Osteocyte (in vitro differentiated cells): ENCODE measurements around the gene SDF4. TPM values are rescaled to one million over a fixed set of nuclear protein-coding genes. Genes with fewer than 3 reads are reported as not detected.
A peak's percentile ranks its signal among the peaks of the same experiment; 100 is the strongest.

Source experiments
- DNase-seq: peaks from one replicate; pipeline ENCODE4 v3.0.0; 2021; ENCODE audit warnings: mixed read lengths; ENCODE audit not compliant: unreplicated experiment; ENCODE audit errors: extremely low spot score
- H3K27ac Mint-ChIP-seq: one replicate; pipeline ENCODE4 v1.8.0; 2021; ENCODE audit warnings: mild to moderate bottlenecking, mixed read lengths; ENCODE audit not compliant: unreplicated experiment
- H3K27me3 Mint-ChIP-seq: one replicate; pipeline ENCODE4 v1.8.0; 2021; ENCODE audit warnings: mixed read lengths; ENCODE audit not compliant: unreplicated experiment
- H3K36me3 Mint-ChIP-seq: one replicate; pipeline ENCODE4 v1.8.0; 2021; ENCODE audit warnings: mixed read lengths; ENCODE audit not compliant: unreplicated experiment
- H3K4me1 Mint-ChIP-seq: one replicate; pipeline ENCODE4 v1.8.0; 2021; ENCODE audit warnings: mixed read lengths; ENCODE audit not compliant: unreplicated experiment
- H3K4me3 Mint-ChIP-seq: one replicate; pipeline ENCODE4 v1.8.0; 2021; ENCODE audit warnings: mild to moderate bottlenecking, moderate library complexity, mixed read lengths; ENCODE audit not compliant: unreplicated experiment
- H3K9me3 Mint-ChIP-seq: one replicate; pipeline ENCODE4 v1.8.0; 2021; ENCODE audit warnings: mixed read lengths; ENCODE audit not compliant: unreplicated experiment
- CTCF ChIP-seq: fragments of 200-600 bp; sonication (generic); IDR thresholded peaks from 2 replicates; pipeline ENCODE4 v1.5.0; 2021; ENCODE audit warnings: antibody characterized with exemption, mild to moderate bottlenecking, moderate library complexity
- total RNA-seq: library from RNA; stranded (reverse); gene quantifications from 2 replicates; pipeline ENCODE4 v1.2.1, GENCODE V29; 2021

SDF4 gene
- total RNA-seq, 1 donor from 2014 or later: 196 TPM

- Mint-ChIP-seq H3K27me3 (no peaks in the 10 kb centered on the region), H3K9me3 (no peaks in the 10 kb centered on the region), H3K4me3 (peak overlapping the region; percentile 83), H3K4me1 (peaks cover 29% of the 10 kb centered on the region), H3K27ac (peak overlapping the region; percentile 79), H3K36me3 (peaks cover 5% of the 10 kb centered on the region)
- TF ChIP-seq CTCF: no peak
- DNase-seq: no peak
These were observed 40.8 kb upstream of the SDF4 start for GRCh38 chr1:1272341-1273208.

- Mint-ChIP-seq H3K4me1 (peaks cover 37% of the 10 kb centered on the region), H3K9me3 (no peaks in the 10 kb centered on the region), H3K27ac (peak overlapping the region; percentile 73), H3K27me3 (no peaks in the 10 kb centered on the region), H3K36me3 (peaks cover 5% of the 10 kb centered on the region), H3K4me3 (peak overlapping the region; percentile 60)
- no peak for DNase-seq
- TF ChIP-seq CTCF: no peak
These were observed 39.0 kb upstream of the SDF4 start for GRCh38 chr1:1270813-1271212.

GRCh38 chr1:1268284-1268682, 36.5 kb upstream of the SDF4 start:
- Mint-ChIP-seq H3K27me3 (no peaks in the 10 kb centered on the region), H3K27ac (peak overlapping the region; percentile 54), H3K4me1 (peaks cover 59% of the 10 kb centered on the region), H3K9me3 (no peaks in the 10 kb centered on the region), H3K4me3 (no peak overlapping the region), H3K36me3 (peaks cover 5% of the 10 kb centered on the region)
- DNase-seq: no peak
- TF ChIP-seq CTCF: no peak

GRCh38 chr1:1267488-1268283, 35.9 kb upstream of the SDF4 start:
- Mint-ChIP-seq H3K4me3 (no peak overlapping the region), H3K9me3 (no peaks in the 10 kb centered on the region), H3K27me3 (no peaks in the 10 kb centered on the region), H3K36me3 (peaks cover 9% of the 10 kb centered on the region), H3K27ac (peak overlapping the region; percentile 54), H3K4me1 (peaks cover 56% of the 10 kb centered on the region)
- no peak for DNase-seq
- TF ChIP-seq CTCF: no peak

- Mint-ChIP-seq H3K9me3 (no peaks in the 10 kb centered on the region), H3K4me3 (peak overlapping the region; percentile 26), H3K36me3 (peaks cover 16% of the 10 kb centered on the region), H3K27me3 (no peaks in the 10 kb centered on the region), H3K27ac (peak overlapping the region; percentile 97), H3K4me1 (peaks cover 39% of the 10 kb centered on the region)
- peak; percentile 68 for TF ChIP-seq CTCF
- DNase-seq: peak; percentile 92
These were observed 33.1 kb upstream of the SDF4 start for GRCh38 chr1:1264868-1265272.
